NCI-H2029 (cell line): Measurements from ENCODE around the gene GNAI1.

ENCODE experiments used
- DNase-seq: peaks from one replicate; lab custom pipeline; 2025; lab: John Stamatoyannopoulos, UW

GNAI1 gene

DNA sequence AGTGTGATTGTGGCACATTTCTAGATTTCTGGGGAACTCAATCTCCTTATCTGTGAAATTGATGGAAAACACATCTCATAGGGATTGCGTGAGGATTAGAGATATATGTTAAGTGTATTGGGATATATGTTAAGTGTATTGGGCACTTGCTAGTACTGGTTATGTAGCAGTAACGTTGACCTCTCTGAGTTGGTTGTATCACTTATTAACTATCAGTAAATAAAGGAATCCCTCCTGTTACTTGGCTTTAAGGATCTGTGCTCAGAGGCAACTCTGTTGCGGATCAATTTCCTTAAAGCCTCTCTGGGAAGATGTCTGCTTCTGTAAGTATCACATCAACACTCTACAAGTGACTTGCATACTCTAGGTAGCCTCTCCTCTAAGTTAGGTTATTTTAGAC lies 25.2 kb downstream of the GNAI1 start:
- no peak for DNase-seq

- no peak for DNase-seq
Measured at GRCh38 chr7:80161466-80161865, 26.8 kb downstream of the GNAI1 start.

DNA sequence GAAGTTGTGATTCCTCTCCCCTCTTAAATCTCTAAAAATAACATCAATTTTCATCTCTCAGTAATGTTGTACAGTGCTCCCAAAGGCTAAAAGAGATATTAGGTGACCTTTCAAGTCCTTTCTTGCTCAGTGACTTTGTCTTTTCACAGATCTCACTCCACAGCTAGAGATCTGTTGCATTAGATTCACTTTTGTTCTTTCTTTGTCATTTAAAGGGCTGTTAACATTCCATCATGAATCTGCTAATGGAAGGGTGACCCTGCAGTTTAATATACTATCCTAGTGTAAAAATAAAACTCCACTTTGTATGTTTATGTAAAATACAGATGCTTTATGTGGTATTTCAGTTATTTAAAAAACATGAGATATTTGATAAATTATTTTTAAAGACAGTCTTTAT lies 30.5 kb downstream of the GNAI1 start:
- DNase-seq: no peak

GRCh38 chr7:80170445-80170844 lies 35.8 kb downstream of the GNAI1 start:
- DNase-seq: no peak

- no peak for DNase-seq
Measured at GRCh38 chr7:80172387-80172786, 37.8 kb downstream of the GNAI1 start.

DNA sequence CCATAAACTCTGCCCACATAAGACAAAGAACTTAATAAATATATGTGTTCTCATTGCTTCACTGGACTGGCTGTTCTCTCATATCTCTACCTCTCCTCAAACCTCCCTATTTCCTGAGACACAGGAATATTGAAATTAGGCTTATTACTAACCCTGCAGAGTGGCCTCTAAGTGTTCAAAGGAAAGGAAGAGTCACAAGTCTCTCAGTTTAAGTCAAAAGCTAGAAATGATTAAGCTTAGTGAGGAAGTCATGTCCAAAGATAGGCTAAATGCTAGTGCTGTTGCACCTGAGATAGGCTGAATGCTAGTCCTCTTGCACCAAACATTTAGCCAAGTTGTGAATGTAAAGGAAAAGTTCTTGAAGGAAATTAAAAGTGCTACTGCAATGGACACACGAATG lies 41.1 kb downstream of the GNAI1 start:
- DNase-seq: no peak

- DNase-seq: no peak
Measured at GRCh38 chr7:80181411-80181810, 46.8 kb downstream of the GNAI1 start.

GRCh38 chr7:80182630-80183276 lies 48.1 kb downstream of the GNAI1 start:
- DNase-seq: no peak

GRCh38 chr7:80183351-80183750 lies 48.7 kb downstream of the GNAI1 start:
- no peak for DNase-seq

DNA sequence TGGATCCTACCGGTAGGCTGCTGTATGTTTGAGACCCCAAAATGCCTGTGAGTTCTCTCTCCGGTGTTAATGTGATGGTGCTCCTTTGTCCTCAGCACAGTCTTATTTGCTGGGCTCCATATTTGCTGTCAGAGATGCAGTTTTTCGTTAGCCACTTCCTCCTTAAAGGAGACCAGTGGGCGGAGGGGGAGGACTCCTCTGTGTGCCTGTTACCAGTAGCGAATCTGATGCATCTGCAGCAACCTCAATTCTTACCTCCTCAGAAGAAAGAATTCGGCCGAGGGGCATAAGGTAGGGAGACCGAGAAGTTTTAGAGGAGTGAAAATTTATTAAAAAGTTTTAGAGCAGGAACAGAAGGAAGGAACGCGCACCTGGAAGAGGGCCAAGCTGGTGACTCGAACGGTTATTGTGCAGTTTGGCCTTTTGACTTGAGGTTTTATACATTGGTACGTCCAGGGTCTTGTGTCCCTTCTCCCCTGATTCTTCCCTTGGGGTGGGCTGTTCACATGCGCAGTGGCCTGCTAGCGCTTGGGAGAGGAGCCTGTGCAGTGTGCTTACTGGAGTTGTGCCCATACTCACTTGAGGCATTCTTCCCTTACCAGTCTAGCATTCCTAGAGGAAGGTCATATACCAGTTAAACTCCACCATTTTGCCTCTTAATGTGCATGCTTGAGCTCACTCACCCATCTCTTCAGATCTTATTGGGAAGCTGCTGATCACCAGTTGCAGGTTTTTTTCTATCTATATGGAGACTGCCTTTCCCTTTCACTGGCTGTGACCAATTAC lies 49.5 kb downstream of the GNAI1 start:
- DNase-seq: no peak

DNA sequence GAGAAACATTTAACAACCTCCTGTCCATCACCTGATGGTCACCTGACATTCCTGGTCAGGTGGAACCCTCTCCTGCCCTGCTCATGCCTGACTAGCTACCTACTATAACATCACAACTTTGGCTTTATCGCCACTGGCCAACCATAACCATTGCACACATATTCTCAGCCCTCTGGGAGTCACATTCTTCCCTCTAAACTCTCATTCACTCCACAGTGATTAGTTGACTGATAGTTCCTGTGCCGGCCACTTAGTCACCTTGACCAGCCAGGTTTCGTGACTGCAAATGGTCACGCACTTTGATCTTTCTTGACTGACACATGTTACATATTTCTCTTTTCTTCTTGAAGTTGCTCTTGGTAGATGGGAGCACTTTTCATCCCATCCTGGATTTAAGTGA lies 50.1 kb downstream of the GNAI1 start:
- DNase-seq: no peak

DNA sequence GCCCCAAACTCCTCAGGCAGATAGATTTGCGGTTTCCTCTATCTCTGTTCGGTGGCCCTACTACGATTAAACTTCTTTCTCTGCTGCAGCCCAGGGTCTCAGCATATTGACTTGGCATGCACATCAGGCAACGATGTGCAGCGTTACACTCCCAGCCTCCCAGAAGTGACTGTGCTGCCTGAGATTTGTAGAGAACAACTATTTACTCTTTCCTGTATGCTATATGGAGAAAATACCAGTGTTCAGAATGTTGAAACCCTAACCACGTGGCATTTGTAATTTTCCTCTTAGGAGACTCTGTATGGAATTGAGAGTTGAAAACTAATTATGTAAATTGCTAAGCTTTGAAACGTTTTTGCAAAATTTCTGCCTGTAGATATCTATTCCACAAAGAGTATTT lies 50.9 kb downstream of the GNAI1 start:
- DNase-seq: no peak

GRCh38 chr7:80186721-80187120 lies 52.1 kb downstream of the GNAI1 start:
- no peak for DNase-seq

DNA sequence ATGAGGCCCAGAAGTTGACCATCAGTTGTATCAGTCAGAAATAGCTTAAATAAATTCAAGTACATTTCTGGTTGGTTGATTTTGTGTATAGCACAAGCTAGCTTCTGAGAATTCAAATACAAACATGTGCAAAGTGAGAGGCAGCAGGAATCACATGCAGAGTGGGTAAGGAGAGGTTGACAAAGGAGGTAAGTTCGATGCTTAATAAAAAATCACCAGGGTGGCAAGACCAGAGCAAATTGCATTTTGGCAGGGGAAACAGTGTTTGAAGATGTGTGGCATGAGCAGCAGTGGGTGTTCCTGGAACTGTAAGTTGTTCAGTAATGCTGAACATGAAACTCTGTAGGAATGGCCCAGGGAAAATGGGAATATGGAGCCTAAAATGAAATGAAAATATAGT lies 52.6 kb downstream of the GNAI1 start:
- DNase-seq: no peak

GRCh38 chr7:80187727-80188126 lies 53.1 kb downstream of the GNAI1 start:
- DNase-seq: no peak

DNA sequence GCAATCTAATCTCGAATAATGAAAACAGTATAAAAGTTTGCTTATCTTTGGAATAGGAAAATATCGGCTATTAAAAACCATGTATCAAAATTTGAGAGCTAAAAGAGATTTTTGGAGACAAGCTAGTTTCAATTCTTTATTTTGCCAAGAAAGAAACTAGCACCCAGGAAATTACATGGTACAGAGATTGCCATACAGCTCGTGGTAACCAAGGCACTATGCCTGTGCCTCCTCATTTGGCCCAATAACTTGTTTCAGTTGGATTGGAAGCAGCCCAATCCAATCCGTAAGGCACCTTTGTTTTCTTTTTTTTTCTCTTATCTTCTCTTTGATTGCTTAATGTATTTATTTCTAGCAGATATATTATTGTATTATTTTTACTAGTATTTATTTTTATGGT lies 55.0 kb downstream of the GNAI1 start:
- no peak for DNase-seq

GRCh38 chr7:80197627-80198026 lies 63.0 kb downstream of the GNAI1 start:
- no peak for DNase-seq

DNA sequence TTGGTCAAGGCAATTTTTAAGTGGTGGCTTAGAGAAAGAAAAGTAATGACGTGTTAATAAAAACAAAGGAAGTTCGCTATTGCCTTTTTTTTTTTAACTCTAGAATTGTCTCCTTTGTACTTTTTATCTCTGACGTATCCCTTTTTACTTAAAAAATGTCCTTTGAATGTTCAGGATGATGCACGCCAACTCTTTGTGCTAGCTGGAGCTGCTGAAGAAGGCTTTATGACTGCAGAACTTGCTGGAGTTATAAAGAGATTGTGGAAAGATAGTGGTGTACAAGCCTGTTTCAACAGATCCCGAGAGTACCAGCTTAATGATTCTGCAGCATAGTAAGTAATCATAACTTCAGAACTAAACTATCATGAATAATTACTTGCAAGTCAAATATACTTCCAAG lies 64.4 kb downstream of the GNAI1 start:
- no peak for DNase-seq

- no peak for DNase-seq
Measured at GRCh38 chr7:80204454-80204853, 69.8 kb downstream of the GNAI1 start.

DNA sequence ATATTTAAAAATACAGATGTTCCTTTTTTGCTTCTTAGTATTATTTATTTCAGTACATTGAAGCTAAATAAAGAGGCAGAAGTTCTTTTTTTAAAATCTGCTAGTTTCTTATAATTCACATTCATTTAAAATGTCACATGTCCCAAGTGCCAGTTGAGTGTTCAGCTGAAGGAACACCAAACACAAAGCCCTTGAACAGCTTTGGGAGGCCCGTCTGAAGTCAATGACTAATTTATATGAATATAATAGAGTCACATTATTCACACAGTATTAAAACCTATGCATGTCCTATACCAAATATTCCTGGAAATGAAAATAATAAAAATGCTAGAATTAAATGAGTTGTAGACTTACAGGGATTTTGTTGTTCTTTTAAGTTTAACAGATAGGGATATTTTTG lies 70.3 kb downstream of the GNAI1 start:
- DNase-seq: no peak

DNA sequence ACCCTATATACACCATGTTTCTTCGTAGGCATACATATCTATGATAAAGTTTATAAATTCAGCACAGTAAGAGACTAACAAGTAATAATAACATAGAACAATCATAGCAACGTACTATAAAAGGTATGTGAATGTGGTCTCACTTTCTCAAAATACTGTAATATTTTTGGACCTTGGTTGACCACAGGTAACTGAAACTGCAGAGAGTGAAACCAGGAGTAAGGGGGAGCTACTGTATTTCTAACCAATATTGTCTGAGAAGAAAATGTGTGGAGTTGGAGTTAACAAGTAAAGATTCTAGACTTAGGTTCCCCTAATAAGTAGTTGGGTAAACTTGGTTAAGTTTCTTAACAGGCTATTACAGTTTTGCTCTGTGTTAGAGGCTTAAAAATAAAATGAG lies 72.1 kb downstream of the GNAI1 start:
- no peak for DNase-seq

DNA sequence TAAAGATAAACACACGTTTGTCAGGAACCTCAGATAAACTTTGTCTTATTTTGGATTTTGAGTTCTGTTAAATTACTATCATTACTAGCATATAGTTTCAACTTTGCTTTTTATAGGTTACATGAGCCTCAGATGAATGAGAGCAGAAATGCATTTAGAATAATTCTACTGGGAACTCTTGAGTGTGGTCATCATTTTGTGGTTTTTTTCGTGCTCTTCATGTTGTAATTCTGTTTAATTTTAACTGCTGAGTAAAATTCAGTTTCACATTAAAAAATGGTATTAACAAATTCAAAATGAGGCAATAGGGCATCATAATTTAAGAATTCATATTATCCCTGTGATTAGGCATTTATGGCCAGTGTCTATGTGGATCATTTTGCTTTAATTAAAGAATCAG lies 72.9 kb downstream of the GNAI1 start:
- DNase-seq: no peak

DNA sequence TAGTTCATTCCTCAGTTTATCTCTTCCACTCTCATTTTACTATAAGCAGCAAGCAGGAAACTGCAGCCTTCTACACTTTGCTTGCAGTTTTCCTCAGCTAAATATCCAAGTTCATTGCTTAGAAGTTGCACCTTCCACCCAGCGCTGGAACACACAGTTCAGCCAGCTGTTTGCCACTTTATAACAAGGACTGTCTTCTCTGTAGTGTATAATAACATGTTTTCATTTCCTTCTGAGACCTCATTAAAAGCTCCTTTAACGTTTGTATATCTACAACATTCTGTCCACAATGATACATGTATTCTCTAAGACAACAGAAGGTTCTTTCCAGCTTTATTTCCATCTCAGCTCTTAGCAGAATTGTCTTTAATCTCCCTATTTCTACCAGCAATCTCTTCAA lies 74.1 kb downstream of the GNAI1 start:
- no peak for DNase-seq

- DNase-seq: peak; percentile 52
Measured at GRCh38 chr7:80210400-80210799, 75.8 kb downstream of the GNAI1 start.
